ENCODE results near the gene AMOTL1.

GRCh38 chr11:94814272-94814976 lies 46.3 kb downstream of the AMOTL1 start:
- TF ChIP-seq CTCF (IDR thresholded peaks at IDR 0.05) (no peak), POLR2AphosphoS5 (IDR thresholded peaks at IDR 0.05; ENCODE audit: low read depth, low read length) (no peak), CHD2 (IDR thresholded peaks at IDR 0.05; ENCODE audit: low read length, partially characterized antibody) (no peak), MXI1 (IDR thresholded peaks at IDR 0.05; ENCODE audit: low read depth, low read length) (no peak), RFX5 (IDR thresholded peaks at IDR 0.05; ENCODE audit: low read length) (no peak), REST (IDR thresholded peaks at IDR 0.05; ENCODE audit: low read depth, low read length) (no peak), TCF12 (IDR thresholded peaks at IDR 0.05) (no peak), NFIC (IDR thresholded peaks at IDR 0.05; ENCODE audit: borderline replicate concordance) (no peak), GABPA (IDR thresholded peaks at IDR 0.05; ENCODE audit: low read depth) (no peak)
- TF ChIP-seq, protein P1, sequence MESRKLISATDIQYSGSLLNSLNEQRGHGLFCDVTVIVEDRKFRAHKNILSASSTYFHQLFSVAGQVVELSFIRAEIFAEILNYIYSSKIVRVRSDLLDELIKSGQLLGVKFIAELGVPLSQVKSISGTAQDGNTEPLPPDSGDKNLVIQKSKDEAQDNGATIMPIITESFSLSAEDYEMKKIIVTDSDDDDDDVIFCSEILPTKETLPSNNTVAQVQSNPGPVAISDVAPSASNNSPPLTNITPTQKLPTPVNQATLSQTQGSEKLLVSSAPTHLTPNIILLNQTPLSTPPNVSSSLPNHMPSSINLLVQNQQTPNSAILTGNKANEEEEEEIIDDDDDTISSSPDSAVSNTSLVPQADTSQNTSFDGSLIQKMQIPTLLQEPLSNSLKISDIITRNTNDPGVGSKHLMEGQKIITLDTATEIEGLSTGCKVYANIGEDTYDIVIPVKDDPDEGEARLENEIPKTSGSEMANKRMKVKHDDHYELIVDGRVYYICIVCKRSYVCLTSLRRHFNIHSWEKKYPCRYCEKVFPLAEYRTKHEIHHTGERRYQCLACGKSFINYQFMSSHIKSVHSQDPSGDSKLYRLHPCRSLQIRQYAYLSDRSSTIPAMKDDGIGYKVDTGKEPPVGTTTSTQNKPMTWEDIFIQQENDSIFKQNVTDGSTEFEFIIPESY (IDR thresholded peaks at IDR 0.05; ENCODE audit: borderline replicate concordance, low read depth): no peak
- TF ChIP-seq, protein P2, sequence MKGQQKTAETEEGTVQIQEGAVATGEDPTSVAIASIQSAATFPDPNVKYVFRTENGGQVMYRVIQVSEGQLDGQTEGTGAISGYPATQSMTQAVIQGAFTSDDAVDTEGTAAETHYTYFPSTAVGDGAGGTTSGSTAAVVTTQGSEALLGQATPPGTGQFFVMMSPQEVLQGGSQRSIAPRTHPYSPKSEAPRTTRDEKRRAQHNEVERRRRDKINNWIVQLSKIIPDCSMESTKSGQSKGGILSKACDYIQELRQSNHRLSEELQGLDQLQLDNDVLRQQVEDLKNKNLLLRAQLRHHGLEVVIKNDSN (IDR thresholded peaks at IDR 0.05; ENCODE audit: borderline replicate concordance, low read depth): no peak
